HG02610 (cell line): Measurements from ENCODE around the gene TRAPPC6A.

Experiments
- ATAC-seq: cut with Tn5 transposase; IDR thresholded peaks from one replicate; pipeline ENCODE4 v1.9.1; 2021; ENCODE audit warnings: mild to moderate bottlenecking, moderate library complexity; ENCODE audit not compliant: unreplicated experiment

The TRAPPC6A gene

GRCh38 chr19:45163751-45164460, 14.1 kb downstream of the TRAPPC6A start:
- ATAC-seq: peak; percentile 11

- no peak for ATAC-seq
These were observed 14.9 kb downstream of the TRAPPC6A start for GRCh38 chr19:45163156-45163555.

GRCh38 chr19:45162608-45163143, 15.4 kb downstream of the TRAPPC6A start:
- no peak for ATAC-seq

DNA sequence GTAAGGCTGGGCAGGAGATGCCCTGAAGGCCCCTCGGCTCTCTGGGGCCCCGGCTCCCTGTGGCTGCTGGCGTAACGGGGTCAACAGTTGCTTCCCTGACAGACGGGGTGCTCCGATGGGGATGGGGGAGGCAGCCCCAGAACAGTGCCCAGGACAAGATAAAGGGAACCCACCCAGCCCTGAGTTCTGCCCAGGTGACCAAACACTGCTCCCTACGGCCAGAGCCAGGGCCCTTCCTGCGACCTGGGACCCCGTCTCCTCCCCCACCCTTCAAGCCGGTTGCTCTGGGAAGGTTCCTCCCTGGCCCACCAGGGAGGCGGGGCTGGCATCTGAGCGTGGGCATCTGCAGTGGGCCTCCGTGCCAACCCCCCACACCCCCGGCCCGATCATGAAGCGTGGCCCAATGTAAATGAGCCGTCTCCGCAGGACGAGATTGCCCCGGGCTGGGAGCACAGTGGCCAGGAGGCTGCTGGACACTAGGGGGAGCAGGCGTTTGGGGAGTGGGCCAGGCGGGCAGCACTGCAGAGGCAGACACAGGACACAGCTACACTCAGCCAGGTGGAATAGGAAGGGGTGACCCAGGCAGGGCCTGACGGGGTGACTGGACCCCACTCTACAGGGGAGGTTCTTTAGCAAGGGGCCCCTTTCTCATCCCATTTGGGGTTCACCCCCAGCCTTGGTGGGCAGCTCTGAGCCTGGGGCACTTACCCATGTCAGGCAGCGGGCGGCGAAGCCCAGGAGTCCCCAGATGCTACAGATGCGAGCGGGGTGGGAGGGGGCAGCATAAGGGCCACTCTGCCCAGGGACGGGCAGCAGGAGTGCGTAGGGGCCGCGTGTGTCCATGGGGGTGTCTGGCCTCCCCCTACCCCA, 16.1 kb downstream of the TRAPPC6A start:
- no peak for ATAC-seq

GRCh38 chr19:45160870-45161737, 16.9 kb downstream of the TRAPPC6A start, which contains the start of gene NKPD1:
Gene NKPD1, minus strand, starts transcription at chr19:45160982. Its CDS starts 832 bp downstream, at chr19:45160150.
- no peak for ATAC-seq

GRCh38 chr19:45159971-45160324, 18.1 kb downstream of the TRAPPC6A start:
- ATAC-seq: no peak

DNA sequence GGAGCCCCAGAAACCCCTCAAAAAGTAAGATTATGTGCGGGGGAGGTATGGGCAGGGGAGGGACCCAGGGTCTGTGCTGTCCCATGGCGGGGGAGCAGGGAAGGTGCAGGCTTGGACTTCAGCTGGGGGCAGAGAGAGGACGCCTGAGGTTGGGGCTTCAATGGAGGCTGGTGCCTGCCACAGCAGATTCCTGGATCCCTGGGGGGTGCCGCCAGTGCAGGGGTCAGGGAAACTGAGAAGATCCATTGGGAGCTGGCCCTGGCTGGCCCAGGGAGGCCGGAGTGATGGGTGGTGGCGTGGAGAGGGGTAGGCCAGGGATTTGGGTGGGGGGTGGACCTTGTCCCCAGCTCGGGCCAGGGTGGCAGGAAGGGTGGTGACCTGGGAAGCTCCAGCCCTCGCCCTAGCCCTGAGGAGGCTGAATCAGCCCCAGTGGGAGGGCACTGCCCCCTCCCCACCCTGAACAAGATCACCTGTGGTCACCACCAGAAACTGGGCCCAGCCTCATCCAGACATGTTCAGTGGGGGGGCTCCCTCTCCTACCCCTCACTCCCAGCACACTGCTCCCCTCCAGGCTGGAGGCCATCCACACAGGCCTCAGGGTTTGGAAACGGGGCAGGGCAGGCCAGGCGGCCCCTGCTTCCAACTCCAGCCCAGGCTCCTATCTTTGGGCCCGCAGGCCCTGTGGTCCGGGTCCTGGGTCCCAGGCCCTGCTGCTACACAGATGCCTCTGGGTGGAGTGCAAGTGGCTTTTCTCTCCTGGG, 18.6 kb downstream of the TRAPPC6A start:
- ATAC-seq: no peak

DNA sequence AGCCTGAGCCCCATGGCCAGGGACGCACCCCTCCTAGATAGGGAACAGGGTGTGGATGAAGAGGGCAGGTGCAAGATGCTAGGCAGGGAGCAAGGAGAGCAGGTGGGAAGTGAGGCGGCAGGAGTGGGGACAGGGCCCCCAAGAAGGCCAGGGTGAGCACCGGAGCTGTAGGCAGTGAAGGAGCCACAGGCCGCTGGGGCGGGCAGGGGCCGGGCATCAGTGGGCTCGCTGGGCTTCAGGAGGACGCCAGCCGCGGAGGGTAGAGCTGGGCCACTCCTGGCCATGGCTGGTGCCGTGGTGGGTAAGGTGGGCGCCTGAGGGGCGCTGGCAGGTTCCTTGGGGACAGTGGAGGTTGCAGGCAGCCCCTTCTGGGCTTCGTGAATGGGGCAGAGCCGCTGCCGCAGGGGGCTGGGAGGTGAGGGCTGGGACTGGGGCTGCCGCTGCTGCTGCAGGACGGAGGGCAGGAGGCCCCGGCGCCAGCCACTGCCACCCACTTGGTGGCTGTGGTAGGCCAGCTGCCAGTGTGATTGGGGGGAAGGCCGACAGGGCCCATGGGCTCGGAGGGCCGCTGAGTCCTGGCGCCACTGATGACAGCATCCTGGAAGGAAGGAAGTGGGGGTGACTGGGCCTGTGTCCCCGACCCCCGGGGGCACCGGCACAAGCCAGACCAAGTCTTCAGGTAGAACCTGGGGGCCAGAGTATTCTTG, 19.4 kb downstream of the TRAPPC6A start:
- no peak for ATAC-seq

- ATAC-seq: no peak
These were observed 21.3 kb downstream of the TRAPPC6A start for GRCh38 chr19:45156751-45157150.

DNA sequence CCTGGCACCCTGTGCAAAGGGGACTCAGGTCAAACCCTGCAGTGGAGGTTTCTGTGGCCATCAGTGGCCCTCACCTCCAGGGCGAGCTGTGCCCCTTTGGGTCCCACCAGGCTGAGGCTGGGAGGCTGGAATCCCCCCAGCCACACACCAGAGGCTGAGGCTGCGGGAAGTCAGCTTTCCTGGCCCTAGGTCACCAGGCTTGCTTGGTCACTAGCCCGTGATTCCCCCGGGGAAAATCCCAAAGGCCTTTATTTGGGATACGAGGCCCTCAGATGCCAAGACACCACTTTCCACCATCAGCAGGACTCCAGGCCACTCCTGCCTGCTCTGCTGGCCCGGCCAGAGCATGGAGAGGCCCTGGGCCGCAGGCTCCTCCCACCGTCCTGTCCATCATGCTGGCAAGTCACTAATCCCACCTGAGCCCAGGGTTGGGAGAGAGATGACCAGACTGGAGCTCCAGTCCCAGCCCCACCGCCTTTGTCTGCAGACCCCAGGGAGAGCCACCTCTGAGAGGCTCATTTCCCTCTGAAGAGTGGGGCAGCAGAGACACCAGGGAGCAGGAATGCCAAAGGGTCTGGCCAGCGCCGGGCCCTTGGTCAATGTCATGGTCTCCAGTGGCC, 21.9 kb downstream of the TRAPPC6A start:
- no peak for ATAC-seq

GRCh38 chr19:45154064-45154827, 23.8 kb downstream of the TRAPPC6A start:
- no peak for ATAC-seq

DNA sequence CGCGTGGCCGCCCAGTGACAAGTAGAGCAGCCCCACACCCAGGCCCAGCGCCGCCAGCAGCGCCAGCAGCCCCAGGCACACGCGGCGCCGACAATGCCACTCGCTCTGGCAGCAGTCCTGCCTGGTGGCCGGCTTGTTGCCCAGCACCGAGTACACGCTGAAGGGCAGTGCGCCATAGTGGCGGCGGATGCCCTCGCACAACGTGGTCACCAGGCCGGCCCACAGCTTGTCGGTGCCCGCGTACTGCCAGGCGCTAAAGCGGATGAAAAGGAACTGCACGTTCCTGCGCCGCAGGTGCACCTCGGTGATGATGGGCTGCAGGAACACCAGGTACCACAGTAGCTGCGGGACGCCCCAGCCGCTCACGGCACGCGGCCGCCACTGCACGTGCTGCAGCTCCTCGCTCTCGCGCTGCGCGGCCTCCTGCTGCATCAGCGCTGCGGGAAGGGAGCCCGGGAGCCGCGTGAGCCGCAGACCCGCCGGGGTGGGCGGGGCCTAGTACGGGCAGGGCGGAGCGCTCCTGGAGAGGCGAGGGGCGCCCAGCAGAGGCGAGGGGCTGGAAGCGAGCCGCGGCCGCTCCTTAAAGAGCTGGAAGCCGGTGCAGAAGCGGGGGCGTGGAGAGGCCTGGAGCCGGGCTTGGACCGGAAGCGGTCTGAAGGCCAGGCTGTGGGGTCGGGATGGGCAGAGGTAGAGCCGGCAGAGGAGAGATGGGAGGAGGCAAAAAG, 24.5 kb downstream of the TRAPPC6A start:
- ATAC-seq: no peak

DNA sequence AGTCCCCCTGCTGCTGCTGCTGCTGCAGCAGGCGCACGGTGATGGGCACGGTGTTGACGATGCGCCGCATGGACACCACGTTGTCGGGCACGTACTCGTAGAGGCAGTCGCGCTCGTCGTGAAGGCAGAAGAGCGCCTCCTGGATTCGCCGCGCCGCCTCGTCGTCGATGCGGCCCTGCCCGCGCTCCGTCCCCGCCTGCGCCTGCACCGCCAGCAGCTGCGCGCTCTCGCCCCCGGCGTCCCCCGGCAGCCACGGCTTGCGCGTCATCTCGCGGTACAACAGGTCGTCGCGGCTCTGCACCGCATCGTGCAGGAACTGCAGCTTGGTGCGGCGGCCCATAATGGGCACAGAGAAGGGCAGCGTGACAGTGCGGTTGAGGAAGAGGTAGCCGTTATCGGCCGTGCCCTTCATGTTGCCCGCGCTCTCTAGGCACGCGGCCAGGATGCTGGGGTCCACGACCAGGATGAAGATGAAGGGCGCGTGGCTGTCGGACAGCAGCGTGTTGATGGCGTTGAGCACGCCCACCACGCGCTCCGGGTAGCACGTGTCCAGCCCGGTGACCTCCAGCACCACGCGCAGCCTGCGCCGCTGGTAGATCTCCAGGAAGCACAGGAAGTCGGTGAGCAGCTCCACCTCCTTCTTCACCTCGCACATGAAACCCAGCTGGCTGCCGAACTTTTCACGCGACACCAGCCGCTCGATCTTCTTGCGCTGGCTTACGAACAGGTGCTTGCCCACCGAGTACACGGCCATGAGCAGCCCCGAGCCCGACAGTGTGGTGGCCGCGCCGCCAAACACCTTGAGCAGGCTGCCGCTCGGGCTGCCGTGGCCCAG, 25.3 kb downstream of the TRAPPC6A start:
- no peak for ATAC-seq

DNA sequence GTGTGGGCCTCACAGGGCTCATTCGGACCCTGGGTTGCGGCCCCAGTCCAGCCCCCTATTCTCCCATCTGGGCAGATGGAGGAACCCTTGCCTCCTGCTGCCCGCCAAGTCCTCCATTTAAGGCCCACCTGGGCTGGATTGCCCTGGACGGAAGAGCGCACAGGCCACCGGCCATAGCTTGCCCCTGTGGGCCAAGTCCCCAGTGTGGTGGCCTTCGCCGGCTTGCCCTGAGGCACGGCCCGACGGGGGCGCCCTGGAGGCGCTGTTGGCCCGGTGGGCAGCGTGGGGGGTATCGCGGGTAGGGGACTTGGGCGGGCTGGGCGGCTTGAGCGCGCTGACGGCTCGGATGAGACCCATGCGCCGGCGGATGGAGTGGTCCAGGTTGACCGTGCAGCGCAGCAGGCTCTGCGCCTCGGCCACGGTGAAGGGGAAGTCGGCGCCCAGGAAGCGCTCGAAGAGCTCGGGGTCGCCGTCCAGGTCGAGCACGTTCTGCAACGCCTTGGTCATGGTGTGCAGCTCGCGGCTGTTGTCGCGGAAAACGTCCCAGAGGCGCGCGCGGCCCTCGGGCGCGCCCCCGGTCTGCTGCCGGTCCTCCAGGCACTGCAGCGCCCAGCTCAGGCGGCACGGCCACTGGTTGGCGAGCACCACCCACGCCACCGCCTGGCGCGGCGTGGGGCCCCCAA, 26.1 kb downstream of the TRAPPC6A start:
- ATAC-seq: no peak

DNA sequence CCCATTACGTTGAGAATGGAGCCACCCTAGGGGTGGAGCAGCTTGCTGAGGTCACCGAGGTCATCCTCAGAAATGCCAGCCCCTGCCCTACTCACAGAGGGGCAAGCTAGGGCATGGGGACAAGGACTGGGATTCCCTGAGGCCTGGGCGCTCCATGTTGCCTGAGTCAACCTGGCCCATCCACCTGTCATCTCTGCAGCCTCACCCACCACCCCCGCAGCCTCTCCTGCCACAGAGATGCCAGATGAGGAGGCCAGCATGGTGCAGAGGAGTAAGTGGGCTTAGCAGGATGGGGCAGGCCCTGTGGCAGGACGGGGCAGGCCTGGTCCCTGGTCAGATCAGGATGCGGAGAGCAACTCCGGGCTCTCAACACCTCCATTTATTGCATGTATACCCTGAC, 26.7 kb downstream of the TRAPPC6A start:
- ATAC-seq: no peak

- no peak for ATAC-seq
These were observed 27.2 kb downstream of the TRAPPC6A start for GRCh38 chr19:45150751-45151281.
